NT2/D1 (cell line): Measurements from ENCODE around the gene CSNK2A1.

Source experiments
- SUZ12 ChIP-seq: IDR thresholded peaks from 2 replicates; pipeline ENCODE4 v1.6.1; 2011; ENCODE audit not compliant: insufficient read length, insufficient read depth; ENCODE audit errors: extremely low read depth
- YY1 ChIP-seq: IDR thresholded peaks from 2 replicates; pipeline ENCODE4 v1.6.1; 2011; ENCODE audit not compliant: insufficient read length, insufficient read depth

- TF ChIP-seq YY1 (no peak), SUZ12 (no peak)
Observed at GRCh38 chr20:517221-517620, 26.4 kb downstream of the CSNK2A1 start.
